ENCODE measurements around the gene DZIP1.

The DZIP1 gene

DNA sequence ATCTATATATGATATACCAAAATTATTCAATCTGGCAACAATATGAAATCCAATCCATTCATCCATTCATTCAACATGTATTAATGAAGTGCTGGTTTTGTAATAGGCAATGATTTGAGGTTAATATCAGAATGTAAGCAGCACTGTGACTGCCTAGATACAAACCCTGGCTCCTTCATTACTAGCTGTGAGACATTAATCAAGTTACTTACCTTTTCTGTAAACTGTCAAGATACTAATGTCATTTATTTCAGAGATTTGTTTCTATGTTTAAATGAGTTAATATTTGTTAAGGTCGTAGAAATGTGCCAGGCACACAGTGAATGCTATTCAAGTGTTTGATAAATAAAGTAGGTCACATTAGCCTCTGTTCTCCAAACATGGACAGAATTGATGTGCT, 51.0 kb downstream of the DZIP1 start:
- no peak overlapping the region for H3K27ac ChIP-seq (ENCODE audit: low read depth, low read length)
- no peak overlapping the region for H3K9ac ChIP-seq (ENCODE audit: low read length)
- no peak for DNase-seq
- no peak overlapping the region for H3K4me2 ChIP-seq (ENCODE audit: low read length)
- no peak overlapping the region for H3K23ac ChIP-seq (ENCODE audit: low read length)
- no peak overlapping the region for H3K4ac ChIP-seq (ENCODE audit: low read depth, low read length)
- H2BK120ac ChIP-seq (ENCODE audit: insufficient read depth, low read length, poor library complexity) = no peak overlapping the region
- peaks cover 10 to 13% of the 10 kb centered on the region in 2 experiments for H3K36me3 ChIP-seq (ENCODE audit: control insufficient read depth in 1 of 2, insufficient read depth in 2 of 2, low read length in 2 of 2)
- H3K14ac ChIP-seq (ENCODE audit: low read length) = no peak overlapping the region
- no peak overlapping the region for H2BK12ac ChIP-seq (ENCODE audit: low read length)
- no peak overlapping the region for H4K12ac ChIP-seq (ENCODE audit: low read depth, low read length)
- no peak overlapping the region for H3K18ac ChIP-seq (ENCODE audit: low read length)
- no peaks in the 10 kb centered on the region for H3K4me1 ChIP-seq (ENCODE audit: control insufficient read depth in 1 of 2, insufficient read depth in 2 of 2, low read length in 2 of 2)
- H3K79me2 ChIP-seq (ENCODE audit: control insufficient read depth, insufficient read depth, low read length, poor library complexity) = no peaks in the 10 kb centered on the region
- no peak overlapping the region for H2AK5ac ChIP-seq (ENCODE audit: low read length)
- WGBS (ENCODE audit: extremely low coverage, insufficient coverage, insufficient read length) = no CpG with 5 or more reads among the region's 1 CpG
- H3K4me3 ChIP-seq (ENCODE audit: low read depth, low read length) = no peak overlapping the region
- H3K79me1 ChIP-seq (ENCODE audit: low read length) = no peaks in the 10 kb centered on the region
- no peak overlapping the region for H4K8ac ChIP-seq (ENCODE audit: low read depth, low read length)
- H2BK5ac ChIP-seq (ENCODE audit: low read depth, low read length, poor library complexity) = no peak overlapping the region
- no peak overlapping the region for H2AFZ ChIP-seq (ENCODE audit: insufficient read depth, low read length, poor library complexity)
- H3K9me3 ChIP-seq (ENCODE audit: insufficient read depth, low read depth, low read length) = no peaks in the 10 kb centered on the region
- no peaks in the 10 kb centered on the region for H3K27me3 ChIP-seq (ENCODE audit: insufficient read depth, low read length)
- H4K91ac ChIP-seq (ENCODE audit: low read depth, low read length) = no peak overlapping the region

DNA sequence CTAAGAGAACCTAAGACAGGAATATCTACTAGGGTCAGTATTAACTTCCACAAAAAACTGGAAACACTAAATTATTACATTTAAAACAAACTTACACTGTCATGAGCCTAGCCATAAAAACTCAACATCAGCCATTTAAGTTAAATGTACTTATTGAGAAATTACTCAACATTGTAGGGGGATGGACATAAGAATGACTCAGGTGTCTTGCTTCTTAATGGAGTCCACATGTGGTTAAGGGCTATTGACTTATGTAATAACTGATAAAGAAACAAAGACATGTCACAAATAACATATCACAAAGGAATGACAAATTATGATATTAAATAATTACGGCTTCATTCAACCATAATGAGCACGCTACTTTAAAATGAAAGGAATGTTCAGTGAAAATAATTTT, 55.8 kb downstream of the DZIP1 start:
- Histone ChIP-seq H4K91ac (ENCODE audit: low read depth, low read length) (no peak overlapping the region), H3K9ac (ENCODE audit: low read length) (no peak overlapping the region), H3K79me1 (ENCODE audit: low read length) (no peaks in the 10 kb centered on the region), H3K18ac (ENCODE audit: low read length) (no peak overlapping the region), H2AFZ (ENCODE audit: insufficient read depth, low read length, poor library complexity) (no peak overlapping the region), H3K79me2 (ENCODE audit: control insufficient read depth, insufficient read depth, low read length, poor library complexity) (no peaks in the 10 kb centered on the region), H2BK12ac (ENCODE audit: low read length) (no peak overlapping the region), H2AK5ac (ENCODE audit: low read length) (no peak overlapping the region), H2BK120ac (ENCODE audit: insufficient read depth, low read length, poor library complexity) (no peak overlapping the region), H3K4ac (ENCODE audit: low read depth, low read length) (no peak overlapping the region), H3K14ac (ENCODE audit: low read length) (no peak overlapping the region), H3K27me3 (ENCODE audit: insufficient read depth, low read length) (no peaks in the 10 kb centered on the region), H4K12ac (ENCODE audit: low read depth, low read length) (no peak overlapping the region), H3K36me3 (ENCODE audit: control insufficient read depth in 1 of 2, insufficient read depth in 2 of 2, low read length in 2 of 2) (peaks cover 15 to 25% of the 10 kb centered on the region in 2 experiments), H3K4me1 (ENCODE audit: control insufficient read depth in 1 of 2, insufficient read depth in 2 of 2, low read length in 2 of 2) (peaks cover 2 to 3% of the 10 kb centered on the region in 2 experiments), H3K4me3 (ENCODE audit: low read depth, low read length) (no peak overlapping the region), H3K4me2 (ENCODE audit: low read length) (no peak overlapping the region), H3K9me3 (ENCODE audit: insufficient read depth, low read depth, low read length) (no peaks in the 10 kb centered on the region), H3K27ac (ENCODE audit: low read depth, low read length) (no peak overlapping the region), H4K8ac (ENCODE audit: low read depth, low read length) (no peak overlapping the region), H3K23ac (ENCODE audit: low read length) (no peak overlapping the region), H2BK5ac (ENCODE audit: low read depth, low read length, poor library complexity) (no peak overlapping the region)
- no peak for DNase-seq
- whole genome bisulfite sequencing (ENCODE audit: extremely low coverage, insufficient coverage, insufficient read length) = no CpG with 5 or more reads among the region's 2 CpGs

DNA sequence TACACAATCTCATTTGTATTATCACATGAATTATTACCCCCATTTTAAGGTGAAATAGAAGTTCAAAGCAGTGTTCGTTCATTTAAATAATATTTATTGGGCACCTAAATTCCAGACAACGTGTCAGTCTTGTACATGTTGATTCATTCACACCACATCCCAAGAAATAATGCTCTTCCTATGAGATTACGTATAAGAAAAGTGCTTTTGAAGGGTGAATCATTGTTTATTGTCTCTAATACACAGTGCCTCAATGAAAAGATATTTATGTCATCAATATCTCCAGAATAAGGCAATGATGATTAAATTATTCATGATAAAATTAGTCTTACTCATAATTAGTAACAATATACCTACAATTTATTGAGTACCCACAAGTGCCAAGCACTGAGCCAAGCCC, 56.4 kb downstream of the DZIP1 start:
- Histone ChIP-seq H3K79me2 (ENCODE audit: control insufficient read depth, insufficient read depth, low read length, poor library complexity) (no peaks in the 10 kb centered on the region), H3K27me3 (ENCODE audit: insufficient read depth, low read length) (no peaks in the 10 kb centered on the region), H3K4me1 (ENCODE audit: control insufficient read depth in 1 of 2, insufficient read depth in 2 of 2, low read length in 2 of 2) (peaks cover 2 to 3% of the 10 kb centered on the region in 2 experiments), H2AK5ac (ENCODE audit: low read length) (no peak overlapping the region), H3K23ac (ENCODE audit: low read length) (no peak overlapping the region), H2BK120ac (ENCODE audit: insufficient read depth, low read length, poor library complexity) (no peak overlapping the region), H3K27ac (ENCODE audit: low read depth, low read length) (no peak overlapping the region), H2BK12ac (ENCODE audit: low read length) (no peak overlapping the region), H3K9ac (ENCODE audit: low read length) (no peak overlapping the region), H3K4me2 (ENCODE audit: low read length) (no peak overlapping the region), H2BK5ac (ENCODE audit: low read depth, low read length, poor library complexity) (no peak overlapping the region), H3K79me1 (ENCODE audit: low read length) (no peaks in the 10 kb centered on the region), H3K9me3 (ENCODE audit: insufficient read depth, low read depth, low read length) (no peaks in the 10 kb centered on the region), H4K91ac (ENCODE audit: low read depth, low read length) (no peak overlapping the region), H2AFZ (ENCODE audit: insufficient read depth, low read length, poor library complexity) (no peak overlapping the region), H3K36me3 (ENCODE audit: control insufficient read depth in 1 of 2, insufficient read depth in 2 of 2, low read length in 2 of 2) (peaks cover 15 to 25% of the 10 kb centered on the region in 2 experiments), H3K4me3 (ENCODE audit: low read depth, low read length) (no peak overlapping the region), H3K18ac (ENCODE audit: low read length) (no peak overlapping the region), H4K12ac (ENCODE audit: low read depth, low read length) (no peak overlapping the region), H3K14ac (ENCODE audit: low read length) (no peak overlapping the region), H3K4ac (ENCODE audit: low read depth, low read length) (no peak overlapping the region), H4K8ac (ENCODE audit: low read depth, low read length) (no peak overlapping the region)
- no CpG with 5 or more reads among the region's 3 CpGs for WGBS (ENCODE audit: extremely low coverage, insufficient coverage, insufficient read length)
- DNase-seq = no peak

DNA sequence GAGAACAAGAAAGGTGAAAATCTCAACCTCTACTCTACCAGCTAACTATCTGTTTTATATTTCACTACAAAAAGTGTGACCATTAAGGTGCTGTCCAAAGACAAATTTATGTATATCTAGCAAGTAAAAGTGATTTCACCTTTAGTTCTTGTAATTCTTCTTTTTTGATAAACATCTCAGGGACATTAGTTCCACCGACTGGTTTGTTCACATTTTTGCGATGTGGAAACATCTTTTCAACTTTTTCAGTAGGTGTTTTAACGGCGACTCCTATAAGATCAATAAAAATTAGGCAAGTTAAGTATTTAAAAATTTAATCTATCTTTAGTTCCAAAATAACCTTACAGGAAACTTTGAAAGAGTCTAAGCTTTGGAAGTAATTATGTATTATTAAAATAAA, 58.6 kb downstream of the DZIP1 start:
- Histone ChIP-seq H3K4me1 (ENCODE audit: control insufficient read depth in 1 of 2, insufficient read depth in 2 of 2, low read length in 2 of 2) (peaks cover 2 to 3% of the 10 kb centered on the region in 2 experiments), H4K12ac (ENCODE audit: low read depth, low read length) (no peak overlapping the region), H3K4me3 (ENCODE audit: low read depth, low read length) (no peak overlapping the region), H3K9ac (ENCODE audit: low read length) (no peak overlapping the region), H2AK5ac (ENCODE audit: low read length) (no peak overlapping the region), H3K9me3 (ENCODE audit: insufficient read depth, low read depth, low read length) (no peaks in the 10 kb centered on the region), H3K79me1 (ENCODE audit: low read length) (no peaks in the 10 kb centered on the region), H3K27ac (ENCODE audit: low read depth, low read length) (no peak overlapping the region), H2AFZ (ENCODE audit: insufficient read depth, low read length, poor library complexity) (no peak overlapping the region), H3K4ac (ENCODE audit: low read depth, low read length) (no peak overlapping the region), H3K4me2 (ENCODE audit: low read length) (no peak overlapping the region), H4K91ac (ENCODE audit: low read depth, low read length) (no peak overlapping the region), H3K14ac (ENCODE audit: low read length) (no peak overlapping the region), H3K27me3 (ENCODE audit: insufficient read depth, low read length) (no peaks in the 10 kb centered on the region), H2BK12ac (ENCODE audit: low read length) (no peak overlapping the region), H3K23ac (ENCODE audit: low read length) (no peak overlapping the region), H3K36me3 (ENCODE audit: control insufficient read depth in 1 of 2, insufficient read depth in 2 of 2, low read length in 2 of 2) (peaks cover 13 to 29% of the 10 kb centered on the region in 2 experiments), H2BK5ac (ENCODE audit: low read depth, low read length, poor library complexity) (no peak overlapping the region), H3K18ac (ENCODE audit: low read length) (no peak overlapping the region), H2BK120ac (ENCODE audit: insufficient read depth, low read length, poor library complexity) (no peak overlapping the region), H3K79me2 (ENCODE audit: control insufficient read depth, insufficient read depth, low read length, poor library complexity) (no peaks in the 10 kb centered on the region), H4K8ac (ENCODE audit: low read depth, low read length) (no peak overlapping the region)
- WGBS (ENCODE audit: extremely low coverage, insufficient coverage, insufficient read length) = no CpG with 5 or more reads among the region's 4 CpGs
- peak; percentile 49 to 91 for DNase-seq

Measured in trophoblast cell (in vitro differentiated cells and primary cell).